Loucy (cell line): Measurements from ENCODE around the gene NRXN3.

ENCODE experiments used
- H2AFZ ChIP-seq: fragments of 200-600 bp; sonication (generic); 2 replicates; pipeline ENCODE4 v1.6.0; 2016; ENCODE audit warnings: antibody characterized with exemption, mild to moderate bottlenecking, low read length, moderate library complexity
- H3F3A ChIP-seq: fragments of 200-600 bp; 2 replicates; pipeline ENCODE4 v1.6.0; 2016; ENCODE audit warnings: antibody characterized with exemption, low read depth, mild to moderate bottlenecking
- H3K27me3 ChIP-seq: fragments of 200-600 bp; sonication (generic); 2 replicates; pipeline ENCODE4 v1.6.1; 2014; ENCODE audit warnings: low read length, mild to moderate bottlenecking; ENCODE audit not compliant: insufficient read depth, poor library complexity, severe bottlenecking
- H3K36me3 ChIP-seq: fragments of 200-600 bp; sonication (generic); 2 replicates; pipeline ENCODE4 v1.6.1; 2016; ENCODE audit warnings: low read length; ENCODE audit not compliant: insufficient read depth
- H3K4me1 ChIP-seq: fragments of 200-600 bp; sonication (generic); 2 replicates; pipeline ENCODE4 v1.5.1; 2014; ENCODE audit warnings: low read length, mild to moderate bottlenecking; ENCODE audit not compliant: insufficient read depth, poor library complexity, severe bottlenecking
- H3K4me2 ChIP-seq: fragments of 200-600 bp; sonication (generic); 2 replicates; pipeline ENCODE4 v1.6.0; 2014; ENCODE audit warnings: antibody characterized with exemption, low read length, low read depth, mild to moderate bottlenecking; ENCODE audit not compliant: poor library complexity, severe bottlenecking
- H3K4me3 ChIP-seq: fragments of 200-600 bp; sonication (generic); 2 replicates; pipeline ENCODE4 v1.5.1; 2014; ENCODE audit warnings: low read length, mild to moderate bottlenecking, mixed read lengths; ENCODE audit not compliant: poor library complexity, severe bottlenecking
- H3K79me2 ChIP-seq: fragments of 200-600 bp; sonication (generic); 2 replicates; pipeline ENCODE4 v1.6.1; 2014; ENCODE audit warnings: low read length; ENCODE audit not compliant: insufficient read depth
- H3K9ac ChIP-seq: fragments of 200-600 bp; sonication (generic); 2 replicates; pipeline ENCODE4 v1.6.0; 2014; ENCODE audit warnings: mild to moderate bottlenecking, low read depth, low read length, moderate library complexity; ENCODE audit not compliant: poor library complexity, severe bottlenecking
- H3K9me2 ChIP-seq: fragments of 200-600 bp; sonication (generic); replicated peaks from 2 replicates; pipeline ENCODE4 v1.6.1; 2016; ENCODE audit warnings: low read depth, low read length, mixed read lengths
- H3K9me3 ChIP-seq: fragments of 200-600 bp; sonication (generic); 2 replicates; pipeline ENCODE4 v1.6.1; 2014; ENCODE audit warnings: mild to moderate bottlenecking, antibody characterized with exemption, low read length, low read depth; ENCODE audit not compliant: insufficient read depth
- H4K20me1 ChIP-seq: fragments of 200-600 bp; sonication (generic); 2 replicates; pipeline ENCODE4 v1.6.0; 2014; ENCODE audit warnings: antibody characterized with exemption, low read length, mild to moderate bottlenecking; ENCODE audit not compliant: insufficient read depth, poor library complexity, severe bottlenecking
- EZH2phosphoT487 ChIP-seq: fragments of 200-600 bp; IDR thresholded peaks from 2 replicates; pipeline ENCODE4 v1.6.1; 2018; ENCODE audit warnings: antibody characterized with exemption, mild to moderate bottlenecking, moderate library complexity, borderline replicate concordance
- TF ChIP-seq, protein P1 (sequence below): fragments of 200-600 bp; sonication (generic); conservative IDR thresholded peaks from 2 replicates; pipeline ENCODE4 v1.5.1; 2014; ENCODE audit warnings: mild to moderate bottlenecking, antibody characterized with exemption, low read length

Gene NRXN3

GRCh38 chr14:78785265-78785664 is 615.1 kb downstream of the NRXN3 start:
- Histone ChIP-seq H3K36me3 (no peaks in the 10 kb centered on the region), H3K79me2 (no peaks in the 10 kb centered on the region), H2AFZ (no peak overlapping the region), H3K27me3 (no peaks in the 10 kb centered on the region), H3K4me1 (no peaks in the 10 kb centered on the region), H3K9ac (no peak overlapping the region), H3K4me3 (no peak overlapping the region), H3K9me2 (no peaks in the 10 kb centered on the region), H3F3A (no peaks in the 10 kb centered on the region), H4K20me1 (no peaks in the 10 kb centered on the region), H3K9me3 (no peaks in the 10 kb centered on the region), H3K4me2 (no peak overlapping the region)
- TF ChIP-seq EZH2phosphoT487 = no peak
- TF ChIP-seq, protein P1, sequence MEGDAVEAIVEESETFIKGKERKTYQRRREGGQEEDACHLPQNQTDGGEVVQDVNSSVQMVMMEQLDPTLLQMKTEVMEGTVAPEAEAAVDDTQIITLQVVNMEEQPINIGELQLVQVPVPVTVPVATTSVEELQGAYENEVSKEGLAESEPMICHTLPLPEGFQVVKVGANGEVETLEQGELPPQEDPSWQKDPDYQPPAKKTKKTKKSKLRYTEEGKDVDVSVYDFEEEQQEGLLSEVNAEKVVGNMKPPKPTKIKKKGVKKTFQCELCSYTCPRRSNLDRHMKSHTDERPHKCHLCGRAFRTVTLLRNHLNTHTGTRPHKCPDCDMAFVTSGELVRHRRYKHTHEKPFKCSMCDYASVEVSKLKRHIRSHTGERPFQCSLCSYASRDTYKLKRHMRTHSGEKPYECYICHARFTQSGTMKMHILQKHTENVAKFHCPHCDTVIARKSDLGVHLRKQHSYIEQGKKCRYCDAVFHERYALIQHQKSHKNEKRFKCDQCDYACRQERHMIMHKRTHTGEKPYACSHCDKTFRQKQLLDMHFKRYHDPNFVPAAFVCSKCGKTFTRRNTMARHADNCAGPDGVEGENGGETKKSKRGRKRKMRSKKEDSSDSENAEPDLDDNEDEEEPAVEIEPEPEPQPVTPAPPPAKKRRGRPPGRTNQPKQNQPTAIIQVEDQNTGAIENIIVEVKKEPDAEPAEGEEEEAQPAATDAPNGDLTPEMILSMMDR = no peak

GRCh38 chr14:78788467-78789360 is 618.5 kb downstream of the NRXN3 start:
- Histone ChIP-seq H3K79me2 (no peaks in the 10 kb centered on the region), H3K9ac (no peak overlapping the region), H2AFZ (no peak overlapping the region), H4K20me1 (no peaks in the 10 kb centered on the region), H3K36me3 (no peaks in the 10 kb centered on the region), H3K27me3 (no peaks in the 10 kb centered on the region), H3K9me2 (no peaks in the 10 kb centered on the region), H3F3A (no peaks in the 10 kb centered on the region), H3K4me3 (no peak overlapping the region), H3K9me3 (no peaks in the 10 kb centered on the region), H3K4me2 (no peak overlapping the region), H3K4me1 (no peaks in the 10 kb centered on the region)
- TF ChIP-seq EZH2phosphoT487 = no peak
- TF ChIP-seq, protein P1 = no peak

DNA sequence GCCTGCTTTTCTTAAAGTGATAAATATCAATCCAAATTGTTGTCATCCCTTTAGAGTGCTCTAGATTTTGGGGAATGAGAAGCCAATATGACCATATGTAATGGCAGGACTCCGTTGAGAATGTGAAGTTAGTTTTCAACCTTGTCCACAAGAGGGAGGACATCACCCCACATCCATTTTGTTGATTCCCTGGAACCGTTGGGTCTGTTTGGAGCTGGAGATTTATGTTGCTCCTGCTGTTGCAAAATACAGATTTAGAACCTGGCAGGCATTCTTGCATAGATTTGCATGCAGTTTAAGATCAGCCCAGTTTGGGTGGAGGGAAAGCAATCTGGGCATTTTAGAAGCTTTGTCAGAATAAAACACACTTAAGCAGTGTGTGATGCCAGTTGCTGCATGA is 620.1 kb downstream of the NRXN3 start:
- H4K20me1 ChIP-seq = no peaks in the 10 kb centered on the region
- H3K9ac ChIP-seq = no peak overlapping the region
- no peaks in the 10 kb centered on the region for H3K79me2 ChIP-seq
- H3F3A ChIP-seq = no peaks in the 10 kb centered on the region
- H2AFZ ChIP-seq = no peak overlapping the region
- H3K4me1 ChIP-seq = no peaks in the 10 kb centered on the region
- H3K27me3 ChIP-seq = no peaks in the 10 kb centered on the region
- H3K9me2 ChIP-seq = no peaks in the 10 kb centered on the region
- H3K9me3 ChIP-seq = no peaks in the 10 kb centered on the region
- no peak overlapping the region for H3K4me2 ChIP-seq
- H3K4me3 ChIP-seq = no peak overlapping the region
- TF ChIP-seq, protein P1 = 0 out of 2 replicates have a peak, but pooled peaks have one; percentile 13
- TF ChIP-seq EZH2phosphoT487 = no peak
- H3K36me3 ChIP-seq = no peaks in the 10 kb centered on the region
